ENCODE data around the gene FCN1. TPM values are rescaled to one million over a fixed set of nuclear protein-coding genes. Genes with fewer than 3 reads are reported as not detected.

The FCN1 gene
- not detected for polyA plus RNA-seq (2013, experiment 1 of 2)
- polyA plus RNA-seq (2013, experiment 2 of 2) = not detected

- no peak within 1 kb of the TSS for H3K4me3 ChIP-seq (ENCODE audit: low read length in 2 of 2)
- no peak within 1 kb of the TSS for H4K8ac ChIP-seq (ENCODE audit: low read depth, low read length)
- peak within 1 kb of the TSS; percentile 21 for H3K14ac ChIP-seq (ENCODE audit: low read length)
- no peak for DNase-seq (ENCODE audit: low spot score)
- H2BK12ac ChIP-seq (ENCODE audit: low read length) = no peak within 1 kb of the TSS
- no peak within 1 kb of the TSS for H3K4ac ChIP-seq (ENCODE audit: low read length)
- no peaks in the 10 kb centered on the region for H3K4me1 ChIP-seq (ENCODE audit: control insufficient read depth in 2 of 2, insufficient read depth in 1 of 2, low read depth in 1 of 2, low read length in 2 of 2)
- H2AK5ac ChIP-seq (ENCODE audit: low read depth, low read length) = no peak within 1 kb of the TSS
- peak within 1 kb of the TSS; percentile 18 for H3K18ac ChIP-seq (ENCODE audit: low read length)
- H2BK5ac ChIP-seq (ENCODE audit: low read length) = no peak within 1 kb of the TSS
- H2BK15ac ChIP-seq (ENCODE audit: low read length) = no peak within 1 kb of the TSS
- no peak within 1 kb of the TSS for H3K9ac ChIP-seq (ENCODE audit: low read depth, low read length, poor library complexity)
- no peak within 1 kb of the TSS for H2BK120ac ChIP-seq (ENCODE audit: low read depth, low read length)
- no peak within 1 kb of the TSS for H2AFZ ChIP-seq (ENCODE audit: low read length)
- no peak within 1 kb of the TSS for H3K27ac ChIP-seq (replicated peaks; ENCODE audit: low read length)
- H3K23ac ChIP-seq (ENCODE audit: low read depth, low read length, poor library complexity) = no peak within 1 kb of the TSS
- peaks cover 0 to 5% of the 10 kb centered on the region in 2 donors for H3K9me3 ChIP-seq (replicated peaks in 1 of 2; ENCODE audit: control insufficient read depth in 2 of 2, insufficient read depth in 1 of 2, low read depth in 1 of 2, low read length in 2 of 2)
- H4K91ac ChIP-seq (ENCODE audit: low read depth, low read length, poor library complexity) = no peak within 1 kb of the TSS
- H3K36me3 ChIP-seq (replicated peaks in 1 of 2; ENCODE audit: control insufficient read depth in 2 of 2, insufficient read depth in 2 of 2, low read length in 2 of 2) = no peaks in the 10 kb centered on the region
- no peak within 1 kb of the TSS for H3K4me2 ChIP-seq (ENCODE audit: insufficient read depth, low read length, poor library complexity, severe bottlenecking)
- no peaks in the 10 kb centered on the region for H3K27me3 ChIP-seq (ENCODE audit: control insufficient read depth in 3 of 3, insufficient read depth in 3 of 3, low read depth in 1 of 3, low read length in 3 of 3)
- WGBS, 2 donors (ENCODE audit: extremely low coverage in 2 of 2, insufficient read length in 2 of 2, insufficient replicate concordance in 1 of 2) = no CpG with 5 or more reads among the region's 11 CpGs
- H3K79me1 ChIP-seq (ENCODE audit: low read depth, low read length) = no peaks in the 10 kb centered on the region
Observed at GRCh38 chr9:134917431-134918373, at the start of gene FCN1. Gene FCN1 (minus strand): TSS chr9:134917912. CDS start chr9:134917871, 41 bp downstream.

- H2AFZ ChIP-seq (ENCODE audit: low read length) = no peak overlapping the region
- H3K9me3 ChIP-seq (replicated peaks in 1 of 2; ENCODE audit: control insufficient read depth in 2 of 2, insufficient read depth in 1 of 2, low read depth in 1 of 2, low read length in 2 of 2) = no peaks in the 10 kb centered on the region
- no peak overlapping the region for H3K4me2 ChIP-seq (ENCODE audit: insufficient read depth, low read length, poor library complexity, severe bottlenecking)
- WGBS, 2 donors (ENCODE audit: extremely low coverage in 2 of 2, insufficient read length in 2 of 2, insufficient replicate concordance in 1 of 2) = no CpG with 5 or more reads among the region's 23 CpGs
- peak overlapping the region; percentile 94 for H3K18ac ChIP-seq (ENCODE audit: low read length)
- H3K79me1 ChIP-seq (ENCODE audit: low read depth, low read length) = no peaks in the 10 kb centered on the region
- no peaks in the 10 kb centered on the region for H3K27me3 ChIP-seq (ENCODE audit: control insufficient read depth in 3 of 3, insufficient read depth in 3 of 3, low read depth in 1 of 3, low read length in 3 of 3)
- H2AK5ac ChIP-seq (ENCODE audit: low read depth, low read length) = peak overlapping the region; percentile 98
- no peak overlapping the region for H3K14ac ChIP-seq (ENCODE audit: low read length)
- peak overlapping the region; percentile 49 for H2BK120ac ChIP-seq (ENCODE audit: low read depth, low read length)
- DNase-seq (ENCODE audit: low spot score) = no peak
- peak overlapping the region; percentile 97 for H2BK15ac ChIP-seq (ENCODE audit: low read length)
- no peak overlapping the region for H3K9ac ChIP-seq (ENCODE audit: low read depth, low read length, poor library complexity)
- H4K91ac ChIP-seq (ENCODE audit: low read depth, low read length, poor library complexity) = peak overlapping the region; percentile 61
- H3K27ac ChIP-seq (replicated peaks; ENCODE audit: low read length) = no peak overlapping the region
- H2BK5ac ChIP-seq (ENCODE audit: low read length) = no peak overlapping the region
- no peak overlapping the region for H3K4me3 ChIP-seq (ENCODE audit: low read length in 2 of 2)
- H3K23ac ChIP-seq (ENCODE audit: low read depth, low read length, poor library complexity) = no peak overlapping the region
- H3K4ac ChIP-seq (ENCODE audit: low read length) = no peak overlapping the region
- no peak overlapping the region for H4K8ac ChIP-seq (ENCODE audit: low read depth, low read length)
- peak overlapping the region; percentile 74 for H2BK12ac ChIP-seq (ENCODE audit: low read length)
- peaks cover 0 to 17% of the 10 kb centered on the region in 2 donors for H3K4me1 ChIP-seq (ENCODE audit: control insufficient read depth in 2 of 2, insufficient read depth in 1 of 2, low read depth in 1 of 2, low read length in 2 of 2)
- H3K36me3 ChIP-seq (replicated peaks in 1 of 2; ENCODE audit: control insufficient read depth in 2 of 2, insufficient read depth in 2 of 2, low read length in 2 of 2) = no peaks in the 10 kb centered on the region
Observed at GRCh38 chr9:134966697-134967546, 49.2 kb upstream of the FCN1 start.

- Histone ChIP-seq H4K8ac (ENCODE audit: low read depth, low read length) (no peak overlapping the region), H2BK15ac (ENCODE audit: low read length) (peak overlapping the region; percentile 97), H2BK12ac (ENCODE audit: low read length) (no peak overlapping the region), H3K18ac (ENCODE audit: low read length) (peak overlapping the region; percentile 5), H2AFZ (ENCODE audit: low read length) (no peak overlapping the region), H2BK5ac (ENCODE audit: low read length) (no peak overlapping the region), H3K9ac (ENCODE audit: low read depth, low read length, poor library complexity) (no peak overlapping the region), H3K9me3 (replicated peaks in 1 of 2; ENCODE audit: control insufficient read depth in 2 of 2, insufficient read depth in 1 of 2, low read depth in 1 of 2, low read length in 2 of 2) (no peaks in the 10 kb centered on the region), H3K4me1 (ENCODE audit: control insufficient read depth in 2 of 2, insufficient read depth in 1 of 2, low read depth in 1 of 2, low read length in 2 of 2) (peaks cover 0 to 19% of the 10 kb centered on the region in 2 donors), H4K91ac (ENCODE audit: low read depth, low read length, poor library complexity) (no peak overlapping the region), H2AK5ac (ENCODE audit: low read depth, low read length) (peak overlapping the region; percentile 98), H3K27me3 (ENCODE audit: control insufficient read depth in 3 of 3, insufficient read depth in 3 of 3, low read depth in 1 of 3, low read length in 3 of 3) (no peaks in the 10 kb centered on the region), H3K14ac (ENCODE audit: low read length) (no peak overlapping the region), H3K4me2 (ENCODE audit: insufficient read depth, low read length, poor library complexity, severe bottlenecking) (no peak overlapping the region), H2BK120ac (ENCODE audit: low read depth, low read length) (peak overlapping the region; percentile 49), H3K23ac (ENCODE audit: low read depth, low read length, poor library complexity) (no peak overlapping the region), H3K4me3 (ENCODE audit: low read length in 2 of 2) (no peak overlapping the region), H3K27ac (replicated peaks; ENCODE audit: low read length) (no peak overlapping the region), H3K36me3 (replicated peaks in 1 of 2; ENCODE audit: control insufficient read depth in 2 of 2, insufficient read depth in 2 of 2, low read length in 2 of 2) (no peaks in the 10 kb centered on the region), H3K79me1 (ENCODE audit: low read depth, low read length) (no peaks in the 10 kb centered on the region), H3K4ac (ENCODE audit: low read length) (no peak overlapping the region)
- WGBS, 2 donors (ENCODE audit: extremely low coverage in 2 of 2, insufficient read length in 2 of 2, insufficient replicate concordance in 1 of 2) = no CpG with 5 or more reads among the region's 12 CpGs
- no peak for DNase-seq (ENCODE audit: low spot score)
Observed at GRCh38 chr9:134966270-134966669, 48.6 kb upstream of the FCN1 start.

Measured in neuronal stem cell (in vitro differentiated cells).